ENCODE results near the gene SLC27A2.
"Not testable (repeated sequence)": the region's sequence is repeated elsewhere in the genome, so short reads cannot be mapped to it uniquely, and the experiment has no call there.

Gene SLC27A2

GRCh38 chr15:50181969-50182218 is at the start of gene SLC27A2:
Gene SLC27A2 (plus strand): TSS chr15:50182196. CDS start chr15:50182428, 232 bp downstream.
- no peak for DNase-seq

- not testable (repeated sequence) for DNase-seq
Measured at GRCh38 chr15:50132251-50132984, 49.6 kb upstream of the SLC27A2 start.

- no peak for DNase-seq
Measured at GRCh38 chr15:50134524-50135024, 47.4 kb upstream of the SLC27A2 start.

GRCh38 chr15:50135031-50135551 is 46.9 kb upstream of the SLC27A2 start:
- no peak for DNase-seq

GRCh38 chr15:50137330-50137761 is 44.6 kb upstream of the SLC27A2 start:
- DNase-seq, result no peak

- DNase-seq, result no peak
Measured at GRCh38 chr15:50137893-50138292, 44.1 kb upstream of the SLC27A2 start.

- DNase-seq, result no peak
Measured at GRCh38 chr15:50138391-50138790, 43.6 kb upstream of the SLC27A2 start.

- no peak for DNase-seq
Measured at GRCh38 chr15:50140098-50140497, 41.9 kb upstream of the SLC27A2 start.

- no peak for DNase-seq
Measured at GRCh38 chr15:50140983-50141382, 41.0 kb upstream of the SLC27A2 start.

- DNase-seq, result no peak
Measured at GRCh38 chr15:50141856-50142255, 40.1 kb upstream of the SLC27A2 start.

GRCh38 chr15:50143255-50143860 is 38.6 kb upstream of the SLC27A2 start:
- no peak for DNase-seq

- no peak for DNase-seq
Measured at GRCh38 chr15:50144341-50145120, 37.5 kb upstream of the SLC27A2 start.

- peak; percentile 14 for DNase-seq
Measured at GRCh38 chr15:50145451-50145872, 36.5 kb upstream of the SLC27A2 start.

- no peak for DNase-seq
Measured at GRCh38 chr15:50146632-50147031, 35.4 kb upstream of the SLC27A2 start.

- no peak for DNase-seq
Measured at GRCh38 chr15:50148362-50148963, 33.5 kb upstream of the SLC27A2 start.

GRCh38 chr15:50149090-50149489 is 32.9 kb upstream of the SLC27A2 start:
- DNase-seq, result no peak

- no peak for DNase-seq
Measured at GRCh38 chr15:50150349-50150748, 31.6 kb upstream of the SLC27A2 start.

GRCh38 chr15:50150851-50151250 is 31.1 kb upstream of the SLC27A2 start:
- DNase-seq, result no peak

- DNase-seq, result no peak
Measured at GRCh38 chr15:50151476-50151875, 30.5 kb upstream of the SLC27A2 start.

GRCh38 chr15:50158236-50158635 is 23.8 kb upstream of the SLC27A2 start:
- DNase-seq, result not testable (repeated sequence)

- no peak for DNase-seq
Measured at GRCh38 chr15:50162969-50163718, 18.9 kb upstream of the SLC27A2 start.

- DNase-seq, result no peak
Measured at GRCh38 chr15:50163719-50164410, 18.1 kb upstream of the SLC27A2 start.

Measured in NCI-H2029 (cell line).